Natural killer cell (primary cell): ENCODE data around the gene TRIM29. TPM values are rescaled to one million over a fixed set of nuclear protein-coding genes. Genes with fewer than 3 reads are reported as not detected.
A peak's percentile ranks its signal among the peaks of the same experiment; 100 is the strongest.

Experiments
- ATAC-seq, 3 donors: fragments of 150-1000 bp in 2 of 3; fragments of 200-7000 bp in 1 of 3; cut with Tn5 transposase; 1 replicate in 1 of 3; 2 replicates in 2 of 3; pipeline ENCODE4 v1.10.0; 2021; ENCODE audit warnings: mild to moderate bottlenecking in 2 of 3, moderate library complexity in 2 of 3
- DNase-seq, 2 donors: peaks; one replicate each; pipeline versions ENCODE4 v3.0.0 to v3.0.0-alpha.2; 2013 to 2021; ENCODE audit warnings: mixed read lengths in 1 of 2
- H3K27ac ChIP-seq: one replicate; pipeline ENCODE4 v1.5.1; 2013; ENCODE audit warnings: mild to moderate bottlenecking, low read length
- H3K27me3 ChIP-seq: one replicate; pipeline ENCODE4 v1.6.1; 2013; ENCODE audit warnings: low read length; ENCODE audit not compliant: control insufficient read depth, insufficient read depth
- H3K36me3 ChIP-seq: one replicate; pipeline ENCODE4 v1.6.1; 2013; ENCODE audit warnings: low read length; ENCODE audit not compliant: control insufficient read depth, insufficient read depth
- H3K4me1 ChIP-seq: one replicate; pipeline ENCODE4 v1.6.1; 2013; ENCODE audit warnings: low read length; ENCODE audit not compliant: control insufficient read depth, insufficient read depth
- H3K4me3 ChIP-seq: one replicate; pipeline ENCODE4 v1.5.1; 2013; ENCODE audit warnings: low read length
- H3K9me3 ChIP-seq: one replicate; pipeline ENCODE4 v1.6.1; 2013; ENCODE audit warnings: low read length; ENCODE audit not compliant: control insufficient read depth, insufficient read depth
- H3K27ac Mint-ChIP-seq, 2 donors: one replicate each; pipeline ENCODE4 v1.8.0; 2022; ENCODE audit warnings: mild to moderate bottlenecking in 2 of 2, mixed read lengths in 2 of 2, moderate library complexity in 1 of 2
- H3K27me3 Mint-ChIP-seq, 2 donors: one replicate each; pipeline ENCODE4 v1.8.0; 2022; ENCODE audit warnings: low read depth in 2 of 2, mixed read lengths in 2 of 2
- H3K36me3 Mint-ChIP-seq: one replicate; pipeline ENCODE4 v1.8.0; 2022; ENCODE audit warnings: mixed read lengths
- H3K4me1 Mint-ChIP-seq, 2 donors: one replicate each; pipeline ENCODE4 v1.8.0; 2022; ENCODE audit warnings: mixed read lengths in 2 of 2
- H3K4me3 Mint-ChIP-seq: one replicate; pipeline ENCODE4 v1.8.0; 2022; ENCODE audit warnings: mild to moderate bottlenecking, moderate library complexity, mixed read lengths
- H3K9me3 Mint-ChIP-seq, 2 donors: one replicate each; pipeline ENCODE4 v1.8.0; 2022; ENCODE audit warnings: mixed read lengths in 2 of 2
- WGBS: methylation state at CpG from one replicate; pipeline ENCODE4 v1.1.7; 2013; ENCODE audit warnings: missing lambda C conversion rate; ENCODE audit not compliant: insufficient coverage; 5-methylcytosine and 5-hydroxymethylcytosine counted together
- intact Hi-C: fragments of 100-400 bp; cut with micrococcal nuclease; formaldehyde crosslinking; loops from one replicate; pipeline ENCODE4 v1.14.2; 2022
- total RNA-seq, 4 donors: library from RNA; stranded (reverse); fragments of 120-200 nt in 1 of 4; gene quantifications; one replicate each; pipeline versions ENCODE4 v1.2.3 to v1.2.4, GENCODE V29; 2013 to 2022
- TF ChIP-seq, protein P1 (sequence below): fragments of 200-600 bp; IDR thresholded peaks from one replicate; pipeline ENCODE4 v1.8.0; 2022; ENCODE audit warnings: antibody characterized with exemption

The TRIM29 gene
- total RNA-seq, 3 donors from 2014 or later (not counting 1 experiment from before 2014, with no cell fraction given) = not detected

GRCh38 chr11:120178561-120179056 lies 40.7 kb upstream of the TRIM29 start:
- no peaks in the 10 kb centered on the region for H3K9me3 Mint-ChIP-seq
- 84% methylated on average over 5 of the region's 5 CpGs for WGBS
- H3K27me3 ChIP-seq = no peaks in the 10 kb centered on the region
- no peak overlapping the region for H3K27ac Mint-ChIP-seq
- ATAC-seq = no peak
- no peaks in the 10 kb centered on the region for H3K36me3 ChIP-seq
- intact Hi-C loops = no loop called here
- H3K4me1 ChIP-seq = no peaks in the 10 kb centered on the region
- peak in 1 of 2 donors; percentile 3 for DNase-seq
- TF ChIP-seq, protein P1, sequence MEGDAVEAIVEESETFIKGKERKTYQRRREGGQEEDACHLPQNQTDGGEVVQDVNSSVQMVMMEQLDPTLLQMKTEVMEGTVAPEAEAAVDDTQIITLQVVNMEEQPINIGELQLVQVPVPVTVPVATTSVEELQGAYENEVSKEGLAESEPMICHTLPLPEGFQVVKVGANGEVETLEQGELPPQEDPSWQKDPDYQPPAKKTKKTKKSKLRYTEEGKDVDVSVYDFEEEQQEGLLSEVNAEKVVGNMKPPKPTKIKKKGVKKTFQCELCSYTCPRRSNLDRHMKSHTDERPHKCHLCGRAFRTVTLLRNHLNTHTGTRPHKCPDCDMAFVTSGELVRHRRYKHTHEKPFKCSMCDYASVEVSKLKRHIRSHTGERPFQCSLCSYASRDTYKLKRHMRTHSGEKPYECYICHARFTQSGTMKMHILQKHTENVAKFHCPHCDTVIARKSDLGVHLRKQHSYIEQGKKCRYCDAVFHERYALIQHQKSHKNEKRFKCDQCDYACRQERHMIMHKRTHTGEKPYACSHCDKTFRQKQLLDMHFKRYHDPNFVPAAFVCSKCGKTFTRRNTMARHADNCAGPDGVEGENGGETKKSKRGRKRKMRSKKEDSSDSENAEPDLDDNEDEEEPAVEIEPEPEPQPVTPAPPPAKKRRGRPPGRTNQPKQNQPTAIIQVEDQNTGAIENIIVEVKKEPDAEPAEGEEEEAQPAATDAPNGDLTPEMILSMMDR = no peak
- no peak overlapping the region for H3K27ac ChIP-seq
- H3K4me3 Mint-ChIP-seq = no peak overlapping the region
- no peaks in the 10 kb centered on the region for H3K9me3 ChIP-seq
- H3K4me3 ChIP-seq = no peak overlapping the region
- H3K4me1 Mint-ChIP-seq = no peaks in the 10 kb centered on the region
- H3K27me3 Mint-ChIP-seq = peaks cover 18 to 29% of the 10 kb centered on the region in 2 donors
- no peaks in the 10 kb centered on the region for H3K36me3 Mint-ChIP-seq

DNA sequence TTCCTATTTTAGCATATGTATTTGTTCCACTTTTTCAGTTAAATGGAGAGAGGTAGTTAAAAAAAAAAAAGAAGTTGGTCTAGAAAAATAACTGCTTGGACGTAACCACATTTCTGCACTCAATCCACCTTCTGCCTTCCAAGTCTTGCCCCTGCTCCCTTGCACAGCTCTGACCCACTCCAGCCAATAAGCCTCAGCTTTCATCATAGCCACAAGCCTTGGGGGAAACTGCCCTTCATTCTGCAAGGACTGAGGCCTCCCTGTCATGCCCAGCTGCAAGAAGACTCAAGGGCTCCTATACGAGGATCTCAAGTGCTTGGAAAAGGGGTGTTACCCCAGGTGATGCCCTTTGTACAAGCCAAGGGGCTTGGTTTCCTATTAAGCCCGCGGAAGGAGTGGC lies 37.0 kb upstream of the TRIM29 start:
- WGBS = 74% methylated on average over 4 of the region's 4 CpGs
- intact Hi-C loops = no loop called here
- TF ChIP-seq, protein P1 = no peak

DNA sequence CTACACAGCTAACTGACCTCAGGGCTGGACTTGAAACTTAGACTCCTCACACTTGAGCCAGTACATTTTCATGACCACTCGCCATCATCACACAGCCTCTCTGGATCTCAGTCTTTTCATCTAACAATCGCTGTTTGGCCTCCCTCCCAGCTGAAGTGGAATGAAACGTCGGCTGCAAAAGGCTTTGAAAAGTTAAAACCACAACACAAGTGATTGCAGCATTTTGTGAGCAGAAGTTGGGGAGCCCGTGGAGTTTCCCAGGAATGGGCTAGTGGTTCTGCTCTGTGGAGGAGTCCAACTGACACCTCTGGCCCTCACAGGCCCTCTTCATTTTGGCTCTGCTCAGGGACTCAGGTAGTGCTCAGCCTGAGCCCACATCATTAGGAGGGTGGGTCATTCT lies 35.9 kb upstream of the TRIM29 start:
- ATAC-seq (no peak), DNase-seq (no peak)
- Mint-ChIP-seq H3K36me3 (no peaks in the 10 kb centered on the region), H3K4me3 (no peak overlapping the region), H3K27ac (no peak overlapping the region), H3K9me3 (no peaks in the 10 kb centered on the region), H3K4me1 (peaks cover 0 to 7% of the 10 kb centered on the region in 2 donors), H3K27me3 (peaks cover 39 to 49% of the 10 kb centered on the region in 2 donors)
- Histone ChIP-seq H3K4me1 (peaks cover 13% of the 10 kb centered on the region), H3K27me3 (peaks cover 10% of the 10 kb centered on the region), H3K4me3 (no peak overlapping the region), H3K9me3 (no peaks in the 10 kb centered on the region), H3K36me3 (no peaks in the 10 kb centered on the region), H3K27ac (no peak overlapping the region)
- intact Hi-C loops = no loop called here
- TF ChIP-seq, protein P1 = no peak
- WGBS = 58% methylated on average over 5 of the region's 5 CpGs

More for the DNA sequence above, 37.0 kb upstream of the TRIM29 start:
- DNase-seq = peak in 1 of 2 donors; percentile 7
- Mint-ChIP-seq H3K4me1 (no peaks in the 10 kb centered on the region), H3K27me3 (peaks cover 40 to 49% of the 10 kb centered on the region in 2 donors), H3K36me3 (no peaks in the 10 kb centered on the region), H3K9me3 (no peaks in the 10 kb centered on the region), H3K27ac (no peak overlapping the region), H3K4me3 (no peak overlapping the region)
- H3K27me3 ChIP-seq = peaks cover 3% of the 10 kb centered on the region
- H3K9me3 ChIP-seq = no peaks in the 10 kb centered on the region
- ATAC-seq = no peak
- no peaks in the 10 kb centered on the region for H3K36me3 ChIP-seq
- peaks cover 4% of the 10 kb centered on the region for H3K4me1 ChIP-seq
- H3K27ac ChIP-seq = no peak overlapping the region
- H3K4me3 ChIP-seq = no peak overlapping the region
